ENCODE measurements around the gene EYA2. TPM values are rescaled to one million over a fixed set of nuclear protein-coding genes. Genes with fewer than 3 reads are reported as not detected.

EYA2 gene
- total and polyA plus RNA-seq, 2 of the 4 experiments (the other 2 are of a cell fraction): 2.3 to 5.4 TPM

GRCh38 chr20:47222468-47223119 lies 328.0 kb downstream of the EYA2 start:
- Histone ChIP-seq H3K18ac (ENCODE audit: low read depth, low read length) (no peak overlapping the region), H3K27ac (ENCODE audit: insufficient read depth, low read length) (no peak overlapping the region), H3K79me1 (ENCODE audit: low read depth in 1 of 2, low read length in 2 of 2) (peaks cover 9 to 30% of the 10 kb centered on the region in 2 experiments; a peak in 3 of 4 replicates), H3K4me1 (ENCODE audit: control insufficient read depth, insufficient read depth, low read length) (no peaks in the 10 kb centered on the region), H2BK5ac (ENCODE audit: low read depth, low read length, poor library complexity, severe bottlenecking) (no peak overlapping the region), H3K4me2 (ENCODE audit: low read depth, low read length) (no peak overlapping the region), H2AFZ (replicated peaks; ENCODE audit: low read length, poor library complexity) (no peak overlapping the region), H3K56ac (ENCODE audit: extremely low read depth, insufficient read depth, low read length) (no peak overlapping the region), H3K4me3 (ENCODE audit: insufficient read depth, low read depth, low read length) (no peak overlapping the region), H2BK20ac (ENCODE audit: low read depth, low read length) (no peak overlapping the region), H4K20me1 (ENCODE audit: insufficient read depth, low read length) (no peaks in the 10 kb centered on the region), H4K5ac (ENCODE audit: low read depth, low read length) (no peak overlapping the region), H3K4ac (ENCODE audit: low read depth, low read length) (no peak overlapping the region), H3K9ac (ENCODE audit: low read depth, low read length) (no peak overlapping the region), H4K91ac (ENCODE audit: insufficient read depth, low read depth, low read length) (no peak overlapping the region), H2BK15ac (ENCODE audit: low read depth, low read length) (no peak overlapping the region), H2AK5ac (ENCODE audit: low read depth, low read length) (no peak overlapping the region), H2BK120ac (ENCODE audit: low read depth, low read length) (no peak overlapping the region), H3K9me3 (ENCODE audit: control insufficient read depth, insufficient read depth, low read length) (no peaks in the 10 kb centered on the region), H2AK9ac (replicated peaks; ENCODE audit: low read depth, low read length, poor library complexity) (no peak overlapping the region), H3K23ac (ENCODE audit: low read depth, low read length) (no peak overlapping the region), H4K8ac (ENCODE audit: low read depth in 2 of 2, low read length in 2 of 2) (no peak overlapping the region), H3K36me3 (ENCODE audit: control insufficient read depth, insufficient read depth, low read length) (peaks cover 46% of the 10 kb centered on the region), H3K9me1 (ENCODE audit: insufficient read depth, low read length) (no peaks in the 10 kb centered on the region; the same call in 1 of the 2 replicates), H3K27me3 (ENCODE audit: control insufficient read depth, insufficient read depth, low read length) (no peaks in the 10 kb centered on the region), H3K14ac (replicated peaks; ENCODE audit: low read depth, low read length) (no peak overlapping the region)
- ATAC-seq (ENCODE audit: low read depth): no peak
- no peak for DNase-seq
- TF ChIP-seq CEBPB (IDR thresholded peaks at IDR 0.05; ENCODE audit: low read depth, low read length): no peak
- TF ChIP-seq USF2 (IDR thresholded peaks at IDR 0.05; ENCODE audit: low read depth, low read length): no peak
- TF ChIP-seq MXI1 (IDR thresholded peaks at IDR 0.05; ENCODE audit: borderline replicate concordance, low read depth, low read length): no peak
- TF ChIP-seq NFE2L2 (IDR thresholded peaks at IDR 0.05; ENCODE audit: low read depth, low read length): no peak
- no peak for TF ChIP-seq ELK1 (IDR thresholded peaks at IDR 0.05; ENCODE audit: borderline replicate concordance, low read depth, low read length)
- no peak for TF ChIP-seq RCOR1 (IDR thresholded peaks at IDR 0.05; ENCODE audit: insufficient replicate concordance, low read length)
- no peak for TF ChIP-seq RFX5 (IDR thresholded peaks at IDR 0.05; ENCODE audit: low read depth, low read length)
- no peak for TF ChIP-seq MAZ (IDR thresholded peaks at IDR 0.05; ENCODE audit: borderline replicate concordance, low read depth, low read length)
- TF ChIP-seq SMC3 (IDR thresholded peaks at IDR 0.05; ENCODE audit: low read depth, low read length): no peak
- TF ChIP-seq RAD21 (IDR thresholded peaks at IDR 0.05; ENCODE audit: low read length): no peak
- TF ChIP-seq MAFK (IDR thresholded peaks at IDR 0.05; ENCODE audit: low read depth, low read length): no peak
- TF ChIP-seq POLR2A (IDR thresholded peaks at IDR 0.05; ENCODE audit: low read depth, low read length): no peak
- no peak for TF ChIP-seq CTCF (conservative IDR thresholded peaks at IDR 0.05; ENCODE audit: low read depth, low read length)
- no peak for TF ChIP-seq BHLHE40 (IDR thresholded peaks at IDR 0.05; ENCODE audit: low read depth, low read length)
- TF ChIP-seq CHD1 (IDR thresholded peaks at IDR 0.05; ENCODE audit: low read depth, low read length): no peak
- TF ChIP-seq FOS (IDR thresholded peaks at IDR 0.05; ENCODE audit: low read depth, low read length): no peak
- intact Hi-C loops (cut with micrococcal nuclease): no loop called here
- BruUV-seq (replicated peaks): no TSS peak
- ChIA-PET CTCF (interaction anchor here (1.1 kb wide), 1 partner anchor 161 kb away, joined by 3 read pairs; no protein-coding TSS in a partner anchor), POLR2A (ENCODE audit: unreplicated experiment) (no interaction called here)
- dilution Hi-C loops (cut with HindIII; ENCODE audit: low sequenced_read_pairs, unreplicated experiment): no loop called here
- in situ Hi-C loops (cut with MboI; ENCODE audit: low sequenced_read_pairs): no loop called here
- 92% methylated on average over 6 of the region's 12 CpGs; no CpG with 5 or more reads in 1 of the 2 experiments for WGBS, 2 experiments (ENCODE audit: extremely low coverage in 2 of 2, insufficient read length in 1 of 2)

Data from IMR-90 (cell line).